Measurements from ENCODE around the gene HMMR.

GRCh38 chr5:163478982-163479271, 18.5 kb downstream of the HMMR start:
- TF ChIP-seq CTCF (IDR thresholded peaks at IDR 0.05) (no peak), POLR2A (IDR thresholded peaks at IDR 0.05) (no peak), EP300 (IDR thresholded peaks at IDR 0.05) (no peak), POLR2AphosphoS5 (IDR thresholded peaks at IDR 0.05) (no peak)

Measured in sigmoid colon (tissue), 4 donors.